ENCODE measurements around the gene AFF3.

The AFF3 gene

GRCh38 chr2:99701503-99701902 lies 440.9 kb downstream of the AFF3 start:
- ChIA-PET CTCF (interaction anchor here (1.3 kb wide), 1 partner anchor 10 kb away, joined by 5 read pairs; no protein-coding TSS in a partner anchor), POLR2A (no interaction called here)
- no peak for TF ChIP-seq CTCF (IDR thresholded peaks at IDR 0.05; ENCODE audit: control extremely low read depth, extremely low read depth, low read depth, missing control alignments)
- no peak for DNase-seq (ENCODE audit: extremely low spot score)

GRCh38 chr2:99700482-99701398 lies 441.6 kb downstream of the AFF3 start:
- ChIA-PET POLR2A (no interaction called here), CTCF (interaction anchor here (1.3 kb wide), 1 partner anchor 9 kb away, joined by 5 read pairs; no protein-coding TSS in a partner anchor)
- DNase-seq (ENCODE audit: extremely low spot score), result no peak
- TF ChIP-seq CTCF (IDR thresholded peaks at IDR 0.05; ENCODE audit: control extremely low read depth, extremely low read depth, low read depth, missing control alignments), result no peak

- ChIA-PET POLR2A (no interaction called here), CTCF (interaction anchor here (1.0 to 1.7 kb wide), 2 partner anchors 10 to 18 kb away, joined by 6 read pairs; no protein-coding TSS in a partner anchor)
- TF ChIP-seq CTCF (IDR thresholded peaks at IDR 0.05; ENCODE audit: control extremely low read depth, extremely low read depth, low read depth, missing control alignments), result no peak
- no peak for DNase-seq (ENCODE audit: extremely low spot score)
Measured at GRCh38 chr2:99698896-99699295, 443.5 kb downstream of the AFF3 start.

GRCh38 chr2:99697811-99698568 lies 444.4 kb downstream of the AFF3 start:
- DNase-seq (ENCODE audit: extremely low spot score), result no peak
- CTCF ChIA-PET, result interaction anchor here (0.6 to 1.7 kb wide), 4 partner anchors 9 to 17 kb away, joined by 3 to 6 read pairs (median 4); no protein-coding TSS in a partner anchor
- POLR2A ChIA-PET, result interaction anchor here (0.5 kb wide), 1 partner anchor 25 kb away, joined by 3 read pairs; no protein-coding TSS in a partner anchor
- TF ChIP-seq CTCF (IDR thresholded peaks at IDR 0.05; ENCODE audit: control extremely low read depth, extremely low read depth, low read depth, missing control alignments), result no peak

GRCh38 chr2:99695944-99696253 lies 446.5 kb downstream of the AFF3 start:
- CTCF ChIA-PET, result no interaction called here
- no peak for TF ChIP-seq CTCF (IDR thresholded peaks at IDR 0.05; ENCODE audit: control extremely low read depth, extremely low read depth, low read depth, missing control alignments)

GRCh38 chr2:99695130-99695943 lies 447.1 kb downstream of the AFF3 start:
- DNase-seq (ENCODE audit: extremely low spot score), result no peak
- CTCF ChIA-PET, result no interaction called here
- no peak for TF ChIP-seq CTCF (IDR thresholded peaks at IDR 0.05; ENCODE audit: control extremely low read depth, extremely low read depth, low read depth, missing control alignments)
- POLR2A ChIA-PET, result no interaction called here

More at GRCh38 chr2:99695944-99696253, 446.5 kb downstream of the AFF3 start:
- DNase-seq (ENCODE audit: extremely low spot score), result no peak
- POLR2A ChIA-PET, result no interaction called here
